HG03571 (cell line): ENCODE results near the gene ARID3B.
"Not testable (repeated sequence)": the region's sequence is repeated elsewhere in the genome, so short reads cannot be mapped to it uniquely, and the experiment has no call there.

Experiments
- ATAC-seq: cut with Tn5 transposase; IDR thresholded peaks from one replicate; pipeline ENCODE4 v1.9.1; 2021; ENCODE audit not compliant: unreplicated experiment

The ARID3B gene

DNA sequence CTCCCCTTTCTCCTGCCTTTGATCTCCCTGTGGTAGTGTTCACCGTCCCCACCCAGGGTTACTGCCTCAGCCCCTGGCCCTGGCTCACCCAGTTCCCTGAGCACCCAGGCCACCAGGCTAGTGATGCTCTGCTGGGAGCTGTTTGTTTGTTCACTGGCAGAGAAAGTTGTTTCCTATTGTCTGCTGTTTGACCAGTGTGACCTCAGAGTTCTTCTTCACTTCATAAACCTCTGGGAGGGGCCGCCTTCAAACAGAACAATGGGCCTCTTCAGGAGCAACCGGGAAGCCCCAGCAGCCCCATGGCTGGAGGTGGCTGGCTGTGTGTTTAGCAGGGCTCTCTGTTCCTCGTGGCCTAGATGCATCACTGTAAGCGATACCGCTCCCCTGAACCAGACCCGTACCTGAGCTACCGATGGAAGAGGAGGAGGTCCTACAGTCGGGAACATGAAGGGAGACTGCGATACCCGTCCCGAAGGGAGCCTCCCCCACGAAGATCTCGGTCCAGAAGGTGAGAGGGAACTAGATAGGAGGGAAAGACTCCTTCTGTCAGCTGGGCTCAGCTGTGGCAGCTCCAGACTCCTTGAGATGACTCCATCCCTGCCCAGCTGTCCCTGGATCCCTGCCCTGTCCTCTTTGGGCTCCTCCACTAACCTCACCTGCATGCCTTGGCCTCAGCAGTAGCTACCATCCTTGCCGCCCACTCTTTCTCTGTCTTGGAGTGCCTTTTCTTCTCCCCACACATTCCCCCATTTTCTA lies 78.0 kb downstream of the ARID3B start:
- ATAC-seq: no peak

DNA sequence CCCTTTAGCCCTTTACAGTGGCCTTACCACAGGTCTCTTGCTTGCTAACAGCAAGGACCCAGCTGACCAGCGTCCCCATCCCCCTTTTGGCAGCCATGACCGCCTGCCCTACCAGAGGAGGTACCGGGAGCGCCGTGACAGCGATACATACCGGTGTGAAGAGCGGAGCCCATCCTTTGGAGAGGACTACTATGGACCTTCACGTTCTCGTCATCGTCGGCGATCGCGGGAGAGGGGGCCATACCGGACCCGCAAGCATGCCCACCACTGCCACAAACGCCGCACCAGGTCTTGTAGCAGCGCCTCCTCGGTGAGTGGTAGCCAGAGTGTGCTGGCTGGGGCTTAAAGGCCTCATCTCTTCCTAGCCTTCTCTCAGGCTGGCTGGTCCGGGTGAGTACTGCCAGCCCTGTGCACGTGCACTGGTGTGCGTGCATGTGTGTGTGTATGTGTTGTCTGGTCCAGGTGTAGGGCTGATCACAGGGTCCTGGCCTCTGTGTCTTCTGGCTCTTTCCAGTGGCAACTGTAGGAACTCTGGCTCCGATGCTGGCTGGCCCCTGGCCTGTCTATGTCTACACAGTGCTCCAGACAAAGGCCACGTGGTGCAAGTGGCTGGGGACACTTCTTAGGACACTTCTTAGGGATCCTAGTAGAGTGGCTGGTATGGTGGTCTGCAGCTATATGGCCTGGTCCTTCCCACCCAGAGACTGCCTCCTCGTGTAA lies 79.1 kb downstream of the ARID3B start:
- ATAC-seq: no peak

DNA sequence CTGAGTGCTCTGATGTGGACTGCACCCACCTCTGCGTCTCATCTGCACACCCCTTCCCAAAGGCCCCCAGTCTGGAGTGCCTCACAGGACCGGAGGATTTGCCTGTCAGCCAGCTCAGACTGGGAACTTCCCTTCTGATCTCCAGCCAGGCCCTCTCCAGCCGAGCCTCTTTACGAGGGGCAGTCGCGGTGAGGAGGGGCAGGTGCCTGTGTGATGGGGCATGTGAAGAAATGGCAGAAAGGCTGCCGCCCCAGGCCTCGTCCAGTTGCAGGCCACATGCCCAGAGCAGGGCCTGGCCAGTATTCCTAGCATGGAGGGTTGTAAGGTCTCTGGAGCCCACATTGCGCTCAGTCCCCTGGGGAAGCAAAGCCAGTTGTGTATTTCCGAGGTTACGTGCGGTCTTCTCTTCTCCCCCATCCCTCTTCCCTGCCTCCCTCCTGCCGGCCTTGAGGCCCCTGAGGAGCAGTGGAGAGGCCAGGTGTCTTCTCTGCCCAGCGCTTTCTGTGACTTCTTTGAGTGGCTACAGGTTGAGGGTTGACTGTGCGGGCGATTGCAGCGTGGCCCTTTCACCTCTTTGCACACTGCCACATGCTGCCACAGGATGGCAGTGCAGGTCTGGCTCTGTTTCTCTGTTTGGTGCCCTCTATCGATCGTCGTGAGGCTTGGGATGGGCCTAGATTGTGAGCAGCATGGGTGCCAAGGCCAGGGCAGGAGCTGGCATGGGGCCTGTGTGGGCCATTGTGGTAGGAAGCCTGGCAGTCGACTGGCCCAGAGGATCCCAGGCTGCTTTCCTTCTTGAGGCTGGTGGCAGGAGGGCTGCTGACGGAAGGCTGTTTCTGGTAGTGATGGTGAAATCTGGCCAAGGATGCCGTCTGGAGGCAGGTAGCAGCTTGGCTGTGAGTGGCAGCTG lies 79.9 kb downstream of the ARID3B start:
- ATAC-seq: peak; percentile 61

DNA sequence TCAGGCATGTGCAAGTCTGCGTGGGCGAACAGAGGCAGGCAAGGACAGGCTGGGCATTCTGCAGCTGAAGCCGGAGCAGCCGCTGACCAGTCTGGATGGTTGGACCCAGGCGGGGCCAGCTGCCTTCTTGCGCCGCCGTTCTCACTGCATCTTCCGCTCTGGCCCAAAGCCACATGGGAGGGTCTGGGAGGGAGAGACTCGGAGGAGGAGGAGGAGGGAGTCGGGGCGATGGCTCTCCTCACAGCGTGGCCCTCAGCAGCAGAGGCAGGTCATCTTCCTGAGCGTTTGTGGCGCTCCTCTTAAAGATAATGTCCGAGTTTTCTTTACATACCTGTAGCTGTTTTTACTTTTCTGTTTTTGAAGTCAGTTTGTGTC lies 80.5 kb downstream of the ARID3B start:
- ATAC-seq: no peak

DNA sequence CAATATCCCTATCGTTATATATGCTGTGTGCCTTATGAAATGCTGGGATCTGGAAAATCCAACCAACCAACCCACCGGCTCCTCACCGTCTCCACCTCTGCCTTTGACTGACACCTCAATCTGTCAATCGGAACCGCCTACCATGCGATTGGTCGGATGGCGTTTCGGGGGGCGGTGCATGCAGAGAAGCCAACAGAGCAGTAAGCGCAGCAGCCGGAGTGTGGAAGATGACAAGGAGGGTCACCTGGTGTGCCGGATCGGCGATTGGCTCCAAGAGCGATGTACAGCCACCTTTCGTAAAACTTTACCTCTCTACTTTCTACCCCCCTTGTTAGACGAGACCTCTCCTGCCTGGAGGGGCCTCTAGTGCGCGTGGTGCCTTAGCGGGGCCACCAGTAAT lies 80.9 kb downstream of the ARID3B start:
- ATAC-seq: no peak

DNA sequence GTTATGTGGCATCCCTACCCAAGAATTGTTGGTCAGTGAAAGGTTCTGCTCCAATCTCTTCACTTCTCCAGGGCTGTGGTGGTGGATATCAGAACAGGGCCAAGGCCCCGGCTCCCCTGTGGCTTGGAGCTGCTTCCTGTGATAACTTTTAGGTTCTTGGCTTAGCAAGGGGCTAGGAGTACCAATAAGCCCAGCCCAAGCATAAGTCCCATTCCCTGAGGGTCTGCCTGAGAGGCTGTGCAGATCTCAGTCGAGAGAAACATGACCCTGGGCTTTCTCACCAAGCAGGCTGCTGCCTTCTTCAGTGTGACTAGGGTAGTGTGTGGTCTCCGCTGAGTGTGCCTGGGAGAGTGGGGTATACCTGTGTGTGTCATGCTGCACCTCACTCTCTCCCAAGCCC lies 81.7 kb downstream of the ARID3B start:
- no peak for ATAC-seq

DNA sequence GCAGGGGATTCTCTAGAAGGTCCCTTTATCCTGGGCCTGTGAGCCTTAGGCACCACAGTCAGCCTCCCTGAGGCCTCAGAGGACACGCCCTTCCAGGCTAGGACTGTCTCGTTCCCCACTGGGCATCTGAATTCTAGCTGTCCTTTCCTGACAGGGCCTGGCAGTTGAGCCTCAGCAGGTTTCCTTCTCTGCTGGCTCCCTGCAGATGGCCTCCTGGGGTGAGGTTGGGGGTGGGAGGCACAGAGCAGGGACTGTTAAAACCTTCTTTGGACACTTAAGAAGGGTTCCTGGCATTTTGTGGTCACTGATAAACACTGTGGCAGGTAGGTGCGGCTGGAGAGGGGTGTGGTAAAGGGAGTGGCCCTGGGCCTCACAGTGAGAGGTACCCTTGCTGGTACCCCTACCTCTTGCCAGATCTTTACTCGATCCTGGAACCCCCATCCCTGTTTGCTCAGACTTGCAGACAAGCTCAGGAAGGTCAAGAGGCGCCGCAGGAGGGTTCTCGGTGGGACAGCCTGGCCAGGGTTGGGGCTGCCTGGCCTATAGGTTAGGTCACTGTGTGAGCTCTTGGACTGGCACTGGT lies 83.1 kb downstream of the ARID3B start:
- no peak for ATAC-seq

DNA sequence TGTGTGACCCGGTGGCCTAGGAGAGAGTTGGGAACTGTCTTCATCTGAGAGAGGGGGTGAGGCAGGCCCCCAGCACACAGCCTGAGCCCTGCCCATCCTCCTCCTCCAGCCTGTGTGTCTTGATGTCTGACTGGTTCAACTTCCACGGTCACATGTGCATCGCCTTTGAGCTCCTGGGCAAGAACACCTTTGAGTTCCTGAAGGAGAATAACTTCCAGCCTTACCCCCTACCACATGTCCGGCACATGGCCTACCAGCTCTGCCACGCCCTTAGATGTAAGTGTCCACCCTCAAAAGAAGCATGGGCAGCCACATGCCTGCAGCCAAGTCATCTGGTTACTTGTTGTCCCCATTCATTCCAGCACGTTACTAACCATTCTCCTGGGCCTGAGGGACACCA lies 84.7 kb downstream of the ARID3B start:
- no peak for ATAC-seq

DNA sequence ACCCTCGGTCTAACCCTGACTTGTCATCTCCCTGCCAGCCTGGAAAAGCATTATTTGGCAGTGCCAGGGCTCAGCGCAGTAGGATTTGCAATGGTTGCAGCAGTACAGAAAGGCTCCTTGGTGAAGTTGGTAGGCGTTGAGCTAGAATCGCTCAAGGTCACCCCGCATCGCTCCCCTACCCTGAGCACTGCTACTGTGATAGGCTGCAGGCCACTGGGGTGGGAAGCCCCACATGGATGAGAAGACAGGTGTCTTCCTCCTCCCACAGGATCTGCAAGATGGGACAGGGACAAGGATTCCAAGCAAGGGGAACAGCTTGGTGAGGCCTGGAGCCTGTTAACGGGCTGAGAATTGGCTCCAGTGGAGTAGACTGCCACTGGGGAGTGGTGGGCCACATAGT lies 85.3 kb downstream of the ARID3B start:
- no peak for ATAC-seq

DNA sequence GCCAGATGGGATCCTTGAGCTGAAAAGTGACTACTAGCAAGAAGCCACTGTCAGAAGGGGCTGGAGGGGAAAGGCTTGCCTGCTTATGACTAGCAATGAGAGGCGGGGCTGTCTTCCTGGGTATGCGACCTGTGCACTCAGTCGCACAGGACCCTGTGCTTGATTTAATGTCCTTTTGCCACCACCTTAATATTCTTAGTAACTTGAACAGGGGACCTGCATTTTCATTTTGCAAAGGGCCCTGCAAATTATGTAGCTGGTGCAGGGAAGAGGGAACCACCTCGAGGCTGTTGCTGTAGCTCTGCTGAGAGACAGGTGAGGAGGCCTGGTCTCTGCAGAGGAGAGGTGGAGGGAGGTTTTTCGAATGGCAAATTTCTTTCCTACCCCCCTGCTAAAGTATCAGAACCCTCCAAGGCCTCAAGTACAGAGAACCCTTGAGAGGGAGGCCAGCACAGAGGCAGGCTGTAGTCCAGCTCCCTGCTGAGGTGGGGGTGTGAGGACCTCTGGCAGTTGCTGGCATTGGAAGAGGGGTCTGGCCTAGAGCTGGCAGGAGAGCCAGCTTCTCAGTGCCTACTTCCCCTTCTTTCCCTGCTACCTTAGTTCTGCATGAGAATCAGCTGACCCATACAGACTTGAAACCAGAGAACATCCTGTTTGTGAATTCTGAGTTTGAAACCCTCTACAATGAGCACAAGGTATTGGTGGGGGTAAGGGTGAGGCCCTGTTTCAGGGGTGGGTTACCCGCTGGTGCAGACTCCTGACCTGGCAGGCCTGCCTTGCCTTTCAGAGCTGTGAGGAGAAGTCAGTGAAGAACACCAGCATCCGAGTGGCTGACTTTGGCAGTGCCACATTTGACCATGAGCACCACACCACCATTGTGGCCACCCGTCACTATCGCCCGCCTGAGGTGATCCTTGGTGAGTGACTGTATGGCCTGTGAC lies 86.0 kb downstream of the ARID3B start:
- ATAC-seq: no peak

DNA sequence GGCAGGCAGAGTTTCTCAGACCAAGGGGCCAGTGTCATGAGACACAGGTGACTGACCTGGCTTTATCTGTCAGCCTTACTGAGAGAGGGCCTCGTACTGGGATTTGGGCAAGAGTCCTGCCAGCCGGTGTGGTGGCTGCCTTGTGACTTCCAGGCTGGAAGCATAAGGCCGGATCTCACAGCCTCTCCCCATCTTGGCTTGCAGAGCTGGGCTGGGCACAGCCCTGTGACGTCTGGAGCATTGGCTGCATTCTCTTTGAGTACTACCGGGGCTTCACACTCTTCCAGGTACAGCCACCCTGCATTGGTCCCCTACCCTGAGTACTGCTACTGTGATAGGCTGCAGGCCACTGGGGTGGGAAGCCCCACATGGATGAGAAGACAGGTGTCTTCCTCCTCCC lies 86.7 kb downstream of the ARID3B start:
- ATAC-seq: no peak

DNA sequence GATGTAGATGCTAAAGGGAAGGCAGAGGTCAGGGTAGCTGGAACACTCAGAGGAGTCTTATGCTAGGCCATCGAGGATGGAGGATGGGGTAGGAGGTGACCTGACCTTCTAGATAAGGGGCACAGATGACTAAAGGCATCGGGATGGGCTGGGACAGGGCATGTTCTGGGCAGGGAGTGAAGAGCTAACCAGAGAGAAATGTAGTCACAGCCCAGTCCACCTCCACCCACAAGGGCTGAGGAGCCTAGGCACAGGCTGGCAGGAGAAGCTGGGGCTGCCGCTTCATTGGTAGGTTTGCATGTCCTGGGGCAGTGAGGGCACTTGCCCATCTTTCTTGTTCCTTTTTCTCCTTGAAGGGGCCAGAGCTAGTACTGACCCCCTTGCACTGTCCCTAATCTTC lies 87.2 kb downstream of the ARID3B start:
- ATAC-seq: no peak

DNA sequence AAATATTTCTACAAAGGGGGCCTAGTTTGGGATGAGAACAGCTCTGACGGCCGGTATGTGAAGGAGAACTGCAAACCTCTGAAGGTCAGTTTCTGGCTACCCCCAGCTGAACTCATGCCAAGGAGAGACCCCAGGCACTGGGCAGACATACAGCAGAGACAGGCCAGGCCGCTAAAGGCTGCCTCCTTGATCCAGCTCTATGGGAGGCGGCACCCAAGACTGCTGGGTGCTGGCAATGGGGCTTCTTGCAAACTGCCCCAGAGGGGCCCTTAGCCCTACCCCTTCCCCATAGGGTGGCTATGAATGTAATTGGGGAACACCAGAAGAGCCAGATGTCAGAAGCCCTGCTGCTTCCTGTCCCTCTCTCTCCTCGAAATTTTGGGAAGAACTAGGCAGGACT lies 87.9 kb downstream of the ARID3B start:
- ATAC-seq: no peak

DNA sequence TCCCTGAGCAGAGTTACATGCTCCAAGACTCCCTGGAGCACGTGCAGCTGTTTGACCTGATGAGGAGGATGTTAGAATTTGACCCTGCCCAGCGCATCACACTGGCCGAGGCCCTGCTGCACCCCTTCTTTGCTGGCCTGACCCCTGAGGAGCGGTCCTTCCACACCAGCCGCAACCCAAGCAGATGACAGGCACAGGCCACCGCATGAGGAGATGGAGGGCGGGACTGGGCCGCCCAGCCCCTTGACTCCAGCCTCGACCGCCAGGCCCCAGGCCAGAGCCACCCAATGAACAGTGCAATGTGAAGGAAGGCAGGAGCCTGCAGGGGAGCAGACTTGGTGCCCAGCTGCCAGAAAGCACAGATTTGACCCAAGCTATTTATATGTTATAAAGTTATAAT lies 88.7 kb downstream of the ARID3B start:
- ATAC-seq: not testable (repeated sequence)

DNA sequence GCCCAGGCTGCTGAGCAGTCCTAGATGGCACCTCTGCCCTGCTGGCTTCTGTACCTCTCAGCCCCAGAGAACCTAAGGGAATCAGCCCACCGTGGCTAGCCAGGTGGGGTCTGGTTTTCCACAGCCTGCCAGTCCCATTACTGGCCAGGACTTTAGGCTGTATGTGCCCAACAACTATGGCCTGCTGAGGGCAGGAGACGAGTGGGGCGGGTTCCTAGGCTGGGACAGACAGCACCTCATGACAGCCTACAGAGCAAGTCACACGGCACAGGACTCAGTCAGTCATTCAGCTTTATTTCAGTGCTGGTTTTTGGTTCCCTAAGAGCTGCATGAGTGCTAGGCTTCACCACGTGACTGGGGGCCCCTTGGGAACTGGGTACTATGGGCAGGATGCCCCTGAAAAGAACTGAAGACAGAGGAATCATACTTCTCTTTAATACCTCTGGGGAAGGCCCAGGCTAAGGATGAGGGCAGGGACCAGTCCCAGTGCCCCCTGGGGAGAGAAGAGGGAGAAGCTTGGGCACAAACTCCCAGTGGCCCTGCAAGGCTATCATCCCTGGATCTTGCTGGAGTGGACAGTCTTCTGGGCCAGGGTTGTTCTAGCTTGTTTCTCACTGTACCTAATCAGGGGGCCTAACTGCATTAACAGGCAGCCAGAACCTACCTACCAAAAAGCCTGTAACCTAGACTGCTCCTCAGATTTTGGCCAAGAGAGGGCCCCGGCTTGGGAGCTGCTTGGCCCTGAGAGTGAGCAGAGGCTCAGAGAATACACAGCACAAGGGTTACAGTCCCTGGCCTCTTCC lies 89.5 kb downstream of the ARID3B start:
- no peak for ATAC-seq

DNA sequence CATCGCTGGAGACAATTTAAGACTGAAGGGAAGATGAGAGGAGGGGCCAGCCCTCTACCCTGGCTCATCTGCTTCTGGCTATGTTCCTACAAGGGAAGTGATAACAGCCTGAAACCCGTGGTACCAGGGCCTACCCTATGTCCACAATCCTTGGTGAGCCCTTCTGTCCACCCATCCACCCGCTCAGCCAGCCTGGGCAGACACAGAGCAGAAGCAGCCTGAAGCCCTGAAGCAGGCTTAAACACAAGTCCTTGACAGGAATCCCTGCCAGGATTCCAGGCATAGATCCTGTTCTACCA lies 90.0 kb downstream of the ARID3B start:
- ATAC-seq: no peak

DNA sequence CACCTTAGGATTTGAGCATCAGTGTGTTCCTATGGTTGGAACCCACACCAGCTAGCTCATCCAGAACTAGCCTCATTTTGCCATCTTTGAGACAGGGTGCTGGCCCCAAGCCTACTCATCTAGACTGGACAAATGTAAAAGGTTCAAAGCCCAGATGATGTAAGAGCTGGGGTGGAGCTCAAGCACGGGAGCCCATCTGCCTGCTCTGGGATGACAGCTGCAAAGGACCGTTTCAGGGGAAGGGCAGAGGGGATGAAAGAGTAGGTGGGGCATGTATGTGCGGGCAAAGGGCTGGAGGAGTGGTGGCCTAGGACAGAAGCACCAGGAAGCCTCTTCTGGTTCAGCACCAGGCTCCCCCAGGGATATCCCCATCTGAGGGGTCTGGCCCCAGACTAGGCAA lies 90.4 kb downstream of the ARID3B start:
- ATAC-seq: no peak

DNA sequence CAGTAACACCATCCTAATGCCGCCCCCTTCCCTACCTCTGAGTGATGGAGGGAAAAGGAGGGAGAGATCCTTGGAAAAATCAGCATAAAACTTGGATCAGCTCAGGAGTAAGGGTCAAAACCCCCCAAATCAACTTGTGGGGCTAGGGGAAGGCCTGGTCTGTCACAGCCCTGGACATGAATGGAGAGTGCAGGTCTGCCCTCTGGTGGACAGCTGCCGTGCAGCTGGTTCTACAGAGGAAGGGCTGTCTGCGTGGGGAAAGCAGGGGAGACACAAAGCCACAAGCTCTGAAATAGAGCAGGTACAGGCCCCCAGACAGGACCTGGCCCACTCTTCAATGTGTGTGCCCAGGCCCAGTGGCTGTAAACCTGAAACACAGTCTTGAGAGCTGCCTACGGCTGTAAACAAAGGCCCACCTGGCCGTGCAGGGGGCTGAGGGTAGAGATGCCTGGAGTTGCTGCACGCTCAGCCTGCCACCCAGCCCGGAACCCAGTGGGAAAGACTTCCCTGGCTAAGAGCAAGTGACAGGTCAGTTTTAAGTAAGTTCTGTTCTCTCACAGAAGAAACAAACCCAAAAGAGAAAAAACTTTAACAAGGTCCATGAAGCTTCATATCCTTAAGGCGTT lies 91.0 kb downstream of the ARID3B start:
- ATAC-seq: no peak

DNA sequence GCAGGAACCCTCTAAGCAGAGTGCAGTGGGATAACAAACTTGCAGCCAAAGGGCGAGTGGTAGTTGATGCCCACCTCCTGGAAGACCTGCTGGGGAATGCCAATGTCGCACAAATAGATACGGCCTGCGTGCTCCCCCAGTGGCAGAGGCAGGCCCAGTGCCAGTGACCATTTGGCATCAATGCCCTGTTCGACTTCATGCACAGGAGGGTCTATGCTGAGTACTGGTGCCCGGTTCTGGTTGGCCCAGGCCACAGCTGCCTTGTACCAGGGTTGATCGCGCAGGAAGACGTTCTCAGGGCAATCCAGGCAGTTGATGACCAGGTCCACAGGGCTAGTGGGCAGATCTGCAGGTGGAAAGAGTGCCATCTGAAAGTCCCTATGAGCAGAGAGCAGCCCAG lies 91.6 kb downstream of the ARID3B start:
- ATAC-seq: no peak
